Thoracic aorta (tissue), 2 donors: Measurements from ENCODE around the gene EMP2. TPM values are rescaled to one million over a fixed set of nuclear protein-coding genes. Genes with fewer than 3 reads are reported as not detected.

Source experiments
- ATAC-seq: fragments of 150-250 bp; one replicate; pipeline ENCODE4 v1.8.0; 2017; ENCODE audit warnings: low read depth; ENCODE audit not compliant: insufficient number of reproducible peaks, low FRiP score
- DNase-seq: peaks from one replicate; pipeline ENCODE4 v3.0.0-alpha.2; 2020; ENCODE audit warnings: low spot score
- H3K27ac ChIP-seq, 2 donors: fragments of 200-600 bp; sonication (generic); 1 replicate in 1 of 2; 2 replicates in 1 of 2; pipeline ENCODE4 v1.5.1; 2016; ENCODE audit warnings: mild to moderate bottlenecking in 2 of 2, moderate library complexity in 2 of 2
- H3K27me3 ChIP-seq: fragments of 200-600 bp; sonication (generic); replicated peaks from 2 replicates; pipeline ENCODE4 v1.6.0; 2016; ENCODE audit warnings: mild to moderate bottlenecking; ENCODE audit not compliant: insufficient read depth
- H3K36me3 ChIP-seq: fragments of 200-600 bp; sonication (generic); one replicate; pipeline ENCODE4 v1.5.1; 2016
- H3K4me1 ChIP-seq, 2 donors: fragments of 200-600 bp; sonication (generic); 1 replicate in 1 of 2; 2 replicates in 1 of 2; pipeline versions ENCODE4 v1.5.1 to v1.6.0; 2016; ENCODE audit warnings: low read depth in 2 of 2, mild to moderate bottlenecking in 1 of 2; ENCODE audit not compliant: control insufficient read depth in 1 of 2
- H3K4me3 ChIP-seq: fragments of 200-600 bp; sonication (generic); 2 replicates; pipeline ENCODE4 v1.5.1; 2016; ENCODE audit warnings: mild to moderate bottlenecking
- H3K9me3 ChIP-seq: fragments of 200-600 bp; sonication (generic); 2 replicates; pipeline ENCODE4 v1.5.1; 2016
- CTCF ChIP-seq: fragments of 200-600 bp; sonication (generic); IDR thresholded peaks from one replicate; pipeline ENCODE4 v1.5.1; 2019; ENCODE audit warnings: antibody characterized with exemption
- total RNA-seq, 2 donors: library from RNA; depleted of rRNA; stranded (reverse); fragments of >200 nt; gene quantifications; one replicate each; pipeline versions ENCODE4 v1.1.0 to v1.2.3, GENCODE V29; 2016

EMP2 gene
- total RNA-seq, 2 donors from 2014 or later: 84.7 to 110 TPM

- Histone ChIP-seq H3K9me3 (no peaks in the 10 kb centered on the region), H3K36me3 (no peaks in the 10 kb centered on the region), H3K4me1 (peaks cover 25 to 61% of the 10 kb centered on the region in 2 donors), H3K4me3 (no peak overlapping the region), H3K27ac (peak overlapping the region in 1 of 2 donors; percentile 76), H3K27me3 (no peaks in the 10 kb centered on the region)
- ATAC-seq: no peak
- TF ChIP-seq CTCF: no peak
- DNase-seq: no peak
These were observed 9.0 kb downstream of the EMP2 start for GRCh38 chr16:10571354-10571753.

- no peak for TF ChIP-seq CTCF
- H3K4me3 ChIP-seq: no peak overlapping the region
- H3K27me3 ChIP-seq: no peaks in the 10 kb centered on the region
- H3K4me1 ChIP-seq: peaks cover 28 to 66% of the 10 kb centered on the region in 2 donors
- DNase-seq (no peak), ATAC-seq (no peak)
- H3K36me3 ChIP-seq: no peaks in the 10 kb centered on the region
- no peaks in the 10 kb centered on the region for H3K9me3 ChIP-seq
- peak overlapping the region; percentile 71 to 76 for H3K27ac ChIP-seq
These were observed 10.8 kb downstream of the EMP2 start for GRCh38 chr16:10569621-10570020.

GRCh38 chr16:10566613-10567012 lies 13.8 kb downstream of the EMP2 start:
- no peak for TF ChIP-seq CTCF
- Histone ChIP-seq H3K4me3 (no peak overlapping the region), H3K9me3 (no peaks in the 10 kb centered on the region), H3K4me1 (peaks cover 36 to 96% of the 10 kb centered on the region in 2 donors), H3K27ac (peak overlapping the region; percentile 81 to 87), H3K27me3 (no peaks in the 10 kb centered on the region), H3K36me3 (no peaks in the 10 kb centered on the region)
- DNase-seq: no peak
- ATAC-seq: no peak

GRCh38 chr16:10565167-10565566 lies 15.2 kb downstream of the EMP2 start:
- DNase-seq (no peak), ATAC-seq (peak; percentile 63)
- H3K4me3 ChIP-seq: peak overlapping the region; percentile 17
- no peak for TF ChIP-seq CTCF
- no peaks in the 10 kb centered on the region for H3K27me3 ChIP-seq
- H3K27ac ChIP-seq: peak overlapping the region; percentile 81 to 87
- H3K4me1 ChIP-seq: peaks cover 41 to 98% of the 10 kb centered on the region in 2 donors
- no peaks in the 10 kb centered on the region for H3K9me3 ChIP-seq
- H3K36me3 ChIP-seq: no peaks in the 10 kb centered on the region

- H3K36me3 ChIP-seq: no peaks in the 10 kb centered on the region
- peaks cover 44 to 98% of the 10 kb centered on the region in 2 donors for H3K4me1 ChIP-seq
- ATAC-seq (peak; percentile 31), DNase-seq (no peak)
- no peaks in the 10 kb centered on the region for H3K9me3 ChIP-seq
- no peaks in the 10 kb centered on the region for H3K27me3 ChIP-seq
- no peak for TF ChIP-seq CTCF
- peak overlapping the region; percentile 81 to 87 for H3K27ac ChIP-seq
- H3K4me3 ChIP-seq: peak overlapping the region; percentile 17
These were observed 15.8 kb downstream of the EMP2 start for GRCh38 chr16:10564591-10564990.
